ENCODE measurements around the gene BLCAP.

BLCAP gene

GRCh38 chr20:37524859-37525708 is 2.6 kb downstream of the BLCAP start:
- peaks cover 15% of the 10 kb centered on the region for H3K36me3 ChIP-seq
- no peak overlapping the region for H3K27ac ChIP-seq
- no peak for TF ChIP-seq Cebpa-rat (IDR thresholded peaks at IDR 0.05)
- peak overlapping the region; percentile 99; the same call in 1 of the 2 replicates for H3K4me2 ChIP-seq
- peaks cover 30% of the 10 kb centered on the region; the same call in 1 of the 2 replicates for H3K27me3 ChIP-seq
- H3K4me1 ChIP-seq = peaks cover 30% of the 10 kb centered on the region
- H4K20me1 ChIP-seq = peaks cover 62% of the 10 kb centered on the region
- no peak overlapping the region for H3K4me3 ChIP-seq
- no peak overlapping the region for H3K9ac ChIP-seq
- H3K9me3 ChIP-seq = peaks cover 20% of the 10 kb centered on the region

GRCh38 chr20:37523911-37524700 is 3.6 kb downstream of the BLCAP start:
- H4K20me1 ChIP-seq = peaks cover 72% of the 10 kb centered on the region
- peaks cover 17% of the 10 kb centered on the region for H3K36me3 ChIP-seq
- no peak for TF ChIP-seq Cebpa-rat (IDR thresholded peaks at IDR 0.05)
- no peak overlapping the region for H3K4me2 ChIP-seq
- H3K27me3 ChIP-seq = peaks cover 30% of the 10 kb centered on the region; the same call in 1 of the 2 replicates
- H3K9ac ChIP-seq = no peak overlapping the region
- H3K9me3 ChIP-seq = peaks cover 22% of the 10 kb centered on the region
- H3K4me1 ChIP-seq = peaks cover 34% of the 10 kb centered on the region
- H3K4me3 ChIP-seq = no peak overlapping the region
- no peak overlapping the region for H3K27ac ChIP-seq

GRCh38 chr20:37523012-37523391 is 4.7 kb downstream of the BLCAP start:
- Histone ChIP-seq H3K36me3 (peaks cover 24% of the 10 kb centered on the region), H4K20me1 (peaks cover 83% of the 10 kb centered on the region), H3K4me2 (no peak overlapping the region), H3K27me3 (peaks cover 30% of the 10 kb centered on the region; the same call in 1 of the 2 replicates), H3K4me3 (no peak overlapping the region), H3K9me3 (peaks cover 22% of the 10 kb centered on the region), H3K27ac (no peak overlapping the region), H3K9ac (no peak overlapping the region), H3K4me1 (peaks cover 26% of the 10 kb centered on the region)
- no peak for TF ChIP-seq Cebpa-rat (IDR thresholded peaks at IDR 0.05)

GRCh38 chr20:37522260-37523011 is 5.2 kb downstream of the BLCAP start:
- no peak overlapping the region for H3K4me3 ChIP-seq
- H3K9me3 ChIP-seq = peaks cover 22% of the 10 kb centered on the region
- H3K4me2 ChIP-seq = no peak overlapping the region
- H3K4me1 ChIP-seq = peaks cover 26% of the 10 kb centered on the region
- peaks cover 89% of the 10 kb centered on the region for H4K20me1 ChIP-seq
- H3K27ac ChIP-seq = no peak overlapping the region
- TF ChIP-seq Cebpa-rat (IDR thresholded peaks at IDR 0.05) = no peak
- H3K9ac ChIP-seq = no peak overlapping the region
- peaks cover 24% of the 10 kb centered on the region for H3K36me3 ChIP-seq
- peaks cover 30% of the 10 kb centered on the region; the same call in 1 of the 2 replicates for H3K27me3 ChIP-seq

- peaks cover 21% of the 10 kb centered on the region; the same call in 1 of the 2 replicates for H3K27me3 ChIP-seq
- no peak within 1 kb of the TSS for H3K9ac ChIP-seq
- H3K27ac ChIP-seq = no peak within 1 kb of the TSS
- no peak within 1 kb of the TSS for H3K4me3 ChIP-seq
- peaks cover 22% of the 10 kb centered on the region for H3K9me3 ChIP-seq
- H3K4me2 ChIP-seq = no peak within 1 kb of the TSS
- peaks cover 89% of the 10 kb centered on the region for H4K20me1 ChIP-seq
- H3K36me3 ChIP-seq = peaks cover 24% of the 10 kb centered on the region
- no peak for TF ChIP-seq Cebpa-rat (IDR thresholded peaks at IDR 0.05)
- H3K4me1 ChIP-seq = peaks cover 17% of the 10 kb centered on the region
Measured at GRCh38 chr20:37521061-37521771, 6.5 kb downstream of the BLCAP start, which contains the start of gene NNAT. TSS of gene NNAT (plus strand) at chr20:37521250. CDS start at chr20:37521332, 82 bp downstream.

GRCh38 chr20:37520419-37520955 is 7.2 kb downstream of the BLCAP start:
- Histone ChIP-seq H3K4me2 (no peak overlapping the region), H3K9ac (no peak overlapping the region), H4K20me1 (peaks cover 85% of the 10 kb centered on the region), H3K27me3 (peaks cover 16% of the 10 kb centered on the region; the same call in 1 of the 2 replicates), H3K36me3 (peaks cover 24% of the 10 kb centered on the region), H3K4me3 (no peak overlapping the region), H3K4me1 (peaks cover 10% of the 10 kb centered on the region), H3K9me3 (peaks cover 22% of the 10 kb centered on the region), H3K27ac (no peak overlapping the region)
- no peak for TF ChIP-seq Cebpa-rat (IDR thresholded peaks at IDR 0.05)

- Histone ChIP-seq H4K20me1 (peaks cover 77% of the 10 kb centered on the region), H3K9ac (no peak overlapping the region), H3K4me2 (no peak overlapping the region), H3K4me1 (peaks cover 5% of the 10 kb centered on the region; the same call in 1 of the 2 replicates), H3K4me3 (no peak overlapping the region), H3K27me3 (peaks cover 9% of the 10 kb centered on the region; the same call in 1 of the 2 replicates), H3K27ac (no peak overlapping the region), H3K36me3 (peaks cover 25% of the 10 kb centered on the region), H3K9me3 (peaks cover 22% of the 10 kb centered on the region)
- TF ChIP-seq Cebpa-rat (IDR thresholded peaks at IDR 0.05) = no peak
Measured at GRCh38 chr20:37519508-37520418, 7.9 kb downstream of the BLCAP start.
